ENCODE results near the gene DENND4A.
A peak's percentile ranks its signal among the peaks of the same experiment; 100 is the strongest.

GRCh38 chr15:65841121-65841930 is 49.2 kb upstream of the DENND4A start:
- TF ChIP-seq, protein P1, sequence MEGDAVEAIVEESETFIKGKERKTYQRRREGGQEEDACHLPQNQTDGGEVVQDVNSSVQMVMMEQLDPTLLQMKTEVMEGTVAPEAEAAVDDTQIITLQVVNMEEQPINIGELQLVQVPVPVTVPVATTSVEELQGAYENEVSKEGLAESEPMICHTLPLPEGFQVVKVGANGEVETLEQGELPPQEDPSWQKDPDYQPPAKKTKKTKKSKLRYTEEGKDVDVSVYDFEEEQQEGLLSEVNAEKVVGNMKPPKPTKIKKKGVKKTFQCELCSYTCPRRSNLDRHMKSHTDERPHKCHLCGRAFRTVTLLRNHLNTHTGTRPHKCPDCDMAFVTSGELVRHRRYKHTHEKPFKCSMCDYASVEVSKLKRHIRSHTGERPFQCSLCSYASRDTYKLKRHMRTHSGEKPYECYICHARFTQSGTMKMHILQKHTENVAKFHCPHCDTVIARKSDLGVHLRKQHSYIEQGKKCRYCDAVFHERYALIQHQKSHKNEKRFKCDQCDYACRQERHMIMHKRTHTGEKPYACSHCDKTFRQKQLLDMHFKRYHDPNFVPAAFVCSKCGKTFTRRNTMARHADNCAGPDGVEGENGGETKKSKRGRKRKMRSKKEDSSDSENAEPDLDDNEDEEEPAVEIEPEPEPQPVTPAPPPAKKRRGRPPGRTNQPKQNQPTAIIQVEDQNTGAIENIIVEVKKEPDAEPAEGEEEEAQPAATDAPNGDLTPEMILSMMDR (tag by site-specific recombination; IDR thresholded peaks at IDR 0.05) = no peak
- TF ChIP-seq ZNF404 (tag by site-specific recombination; IDR thresholded peaks at IDR 0.05) = no peak
- no peak for TF ChIP-seq ZNF416 (tag by site-specific recombination; IDR thresholded peaks at IDR 0.05)
- no peak for TF ChIP-seq ZSCAN18 (tag by site-specific recombination; IDR thresholded peaks at IDR 0.05)
- TF ChIP-seq ZFHX2 (tag by site-specific recombination; conservative IDR thresholded peaks at IDR 0.05) = peak; percentile 72
- TF ChIP-seq, protein P2, sequence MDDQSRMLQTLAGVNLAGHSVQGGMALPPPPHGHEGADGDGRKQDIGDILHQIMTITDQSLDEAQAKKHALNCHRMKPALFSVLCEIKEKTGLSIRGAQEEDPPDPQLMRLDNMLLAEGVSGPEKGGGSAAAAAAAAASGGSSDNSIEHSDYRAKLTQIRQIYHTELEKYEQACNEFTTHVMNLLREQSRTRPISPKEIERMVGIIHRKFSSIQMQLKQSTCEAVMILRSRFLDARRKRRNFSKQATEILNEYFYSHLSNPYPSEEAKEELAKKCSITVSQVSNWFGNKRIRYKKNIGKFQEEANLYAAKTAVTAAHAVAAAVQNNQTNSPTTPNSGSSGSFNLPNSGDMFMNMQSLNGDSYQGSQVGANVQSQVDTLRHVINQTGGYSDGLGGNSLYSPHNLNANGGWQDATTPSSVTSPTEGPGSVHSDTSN (CRISPR knock-in tag; IDR thresholded peaks at IDR 0.05) = no peak
- TF ChIP-seq MEIS1 (CRISPR knock-in tag; IDR thresholded peaks at IDR 0.05; ENCODE audit: borderline replicate concordance) = no peak
- TF ChIP-seq YY1 (tag by site-specific recombination; IDR thresholded peaks at IDR 0.05) = no peak
- TF ChIP-seq OVOL3 (tag by site-specific recombination; IDR thresholded peaks at IDR 0.05) = no peak
- no peak for TF ChIP-seq ATF2 (tag by site-specific recombination; IDR thresholded peaks at IDR 0.05; ENCODE audit: low read depth)

All from HEK293 (cell line).